Stimulated activated CD4-positive, alpha-beta T cell treated with anti-CD3 and anti-CD28 coated beads, Interleukin-15, amount 100 ng/mL, for 24 hours (primary cell): ENCODE results near the gene NFATC2IP.
A peak's percentile ranks its signal among the peaks of the same experiment; 100 is the strongest.
"Not testable (repeated sequence)": the region's sequence is repeated elsewhere in the genome, so short reads cannot be mapped to it uniquely, and the experiment has no call there.

Experiments
- DNase-seq: peaks from one replicate; pipeline ENCODE4 v3.0.0-alpha.2; 2020

The NFATC2IP gene

DNA sequence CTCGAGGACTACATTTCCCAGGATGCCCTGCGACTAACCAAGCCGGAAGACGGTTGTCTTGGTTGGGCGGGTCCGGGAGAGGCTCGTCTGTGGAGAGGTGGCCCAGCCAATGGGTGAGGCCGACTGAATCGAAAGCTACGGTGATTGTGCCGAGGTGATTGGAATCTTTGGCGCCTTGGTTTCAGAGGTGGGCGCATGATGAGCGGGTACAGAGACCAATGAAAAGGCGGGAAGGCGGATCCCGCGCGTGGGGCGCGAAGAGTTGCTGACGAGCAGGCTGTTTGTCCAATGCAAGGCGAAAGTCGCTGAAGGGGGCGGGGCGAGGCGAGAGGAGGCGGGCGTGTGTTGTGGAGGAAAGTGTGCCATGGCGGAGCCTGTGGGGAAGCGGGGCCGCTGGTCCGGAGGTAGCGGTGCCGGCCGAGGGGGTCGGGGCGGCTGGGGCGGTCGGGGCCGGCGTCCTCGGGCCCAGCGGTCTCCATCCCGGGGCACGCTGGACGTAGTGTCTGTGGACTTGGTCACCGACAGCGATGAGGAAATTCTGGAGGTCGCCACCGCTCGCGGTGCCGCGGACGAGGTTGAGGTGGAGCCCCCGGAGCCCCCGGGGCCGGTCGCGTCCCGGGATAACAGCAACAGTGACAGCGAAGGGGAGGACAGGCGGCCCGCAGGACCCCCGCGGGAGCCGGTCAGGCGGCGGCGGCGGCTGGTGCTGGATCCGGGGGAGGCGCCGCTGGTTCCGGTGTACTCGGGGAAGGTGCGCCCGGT lies at the start of gene NFATC2IP:
Gene NFATC2IP (plus strand): TSS at position 290 of the 762 bp plus-strand sequence. CDS start 75 bp downstream, at position 365.
- peak; percentile 100 for DNase-seq

GRCh38 chr16:28901862-28902261 lies 48.9 kb upstream of the NFATC2IP start:
- no peak for DNase-seq

- no peak for DNase-seq
These were observed 47.8 kb upstream of the NFATC2IP start for GRCh38 chr16:28902909-28903308.

GRCh38 chr16:28903344-28904042 lies 47.2 kb upstream of the NFATC2IP start:
- no peak for DNase-seq

DNA sequence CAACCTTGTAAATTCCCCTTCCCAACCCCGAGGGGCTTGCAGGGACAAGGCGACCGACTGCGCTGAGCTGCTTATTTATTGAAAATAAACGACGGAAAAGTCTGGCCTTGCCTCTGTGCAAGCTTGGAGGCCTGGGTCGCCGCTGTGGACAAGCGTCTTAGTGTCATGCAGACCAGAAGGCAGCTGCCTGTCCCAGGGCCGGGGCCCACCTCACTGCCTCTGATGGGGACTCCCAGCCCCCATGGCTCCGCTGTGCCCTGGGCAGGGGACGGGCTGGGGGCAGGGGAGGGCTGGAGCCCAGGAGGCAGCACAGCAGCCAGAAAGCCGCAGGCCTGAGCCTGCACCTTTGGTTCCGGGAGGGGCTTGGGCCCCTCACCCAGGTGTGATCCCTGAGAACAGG lies 46.4 kb upstream of the NFATC2IP start:
- DNase-seq = no peak

- DNase-seq = no peak
These were observed 45.9 kb upstream of the NFATC2IP start for GRCh38 chr16:28904828-28905227.

DNA sequence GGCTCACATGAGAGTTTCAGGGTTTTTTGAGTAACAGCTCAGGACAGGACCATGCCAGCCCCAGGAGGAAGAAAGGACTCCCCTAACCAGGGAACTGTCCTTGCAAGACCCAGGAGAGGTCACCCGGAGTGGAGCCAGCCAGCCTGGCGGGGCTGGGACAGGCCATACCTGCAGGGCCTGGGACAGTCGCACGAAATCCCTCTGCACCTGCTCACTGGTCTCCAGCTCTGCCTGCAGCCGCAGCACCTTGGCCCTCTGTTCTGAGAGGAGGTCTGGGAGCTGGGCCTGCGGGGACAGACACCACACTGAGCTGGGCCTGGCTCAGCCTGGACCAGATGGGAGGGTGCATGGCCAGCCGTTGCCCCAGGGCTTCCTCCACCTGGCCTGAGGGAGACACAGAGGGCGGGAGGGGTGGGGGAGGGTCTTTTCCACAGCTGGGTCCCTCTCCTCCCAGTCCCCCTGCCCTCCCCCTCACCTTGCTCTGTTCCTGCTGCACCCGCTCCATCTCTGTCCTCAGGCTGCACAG lies 45.4 kb upstream of the NFATC2IP start:
- DNase-seq = no peak

DNA sequence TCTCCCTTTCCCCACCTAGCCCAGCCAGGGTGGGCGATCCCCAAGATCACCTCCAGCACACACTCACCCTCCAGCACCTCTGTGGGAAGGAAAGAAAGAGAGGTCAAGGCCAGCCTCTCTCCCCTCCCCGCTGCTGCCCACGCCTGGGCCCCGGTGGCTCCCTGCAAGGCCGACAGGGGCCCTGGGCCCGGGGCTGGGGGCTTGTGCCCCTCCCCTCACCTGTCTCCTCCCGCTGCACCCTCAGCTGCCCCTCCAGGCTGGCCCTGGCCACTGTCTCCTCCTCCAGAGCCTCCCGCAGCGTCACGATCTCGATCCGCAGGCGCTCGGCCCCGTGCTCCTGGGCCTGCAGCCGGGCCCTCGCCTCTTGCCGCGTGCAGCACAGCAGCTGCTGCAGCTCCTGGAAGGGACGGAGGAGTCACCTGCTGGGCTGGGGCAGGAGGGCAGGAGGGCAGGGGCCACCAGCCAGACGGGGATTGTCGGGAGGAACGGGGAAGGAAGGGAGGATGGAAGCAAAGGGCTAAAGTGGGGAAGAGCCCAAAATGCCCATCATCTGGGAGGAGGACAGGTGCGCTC lies 44.9 kb upstream of the NFATC2IP start:
- DNase-seq = no peak

DNA sequence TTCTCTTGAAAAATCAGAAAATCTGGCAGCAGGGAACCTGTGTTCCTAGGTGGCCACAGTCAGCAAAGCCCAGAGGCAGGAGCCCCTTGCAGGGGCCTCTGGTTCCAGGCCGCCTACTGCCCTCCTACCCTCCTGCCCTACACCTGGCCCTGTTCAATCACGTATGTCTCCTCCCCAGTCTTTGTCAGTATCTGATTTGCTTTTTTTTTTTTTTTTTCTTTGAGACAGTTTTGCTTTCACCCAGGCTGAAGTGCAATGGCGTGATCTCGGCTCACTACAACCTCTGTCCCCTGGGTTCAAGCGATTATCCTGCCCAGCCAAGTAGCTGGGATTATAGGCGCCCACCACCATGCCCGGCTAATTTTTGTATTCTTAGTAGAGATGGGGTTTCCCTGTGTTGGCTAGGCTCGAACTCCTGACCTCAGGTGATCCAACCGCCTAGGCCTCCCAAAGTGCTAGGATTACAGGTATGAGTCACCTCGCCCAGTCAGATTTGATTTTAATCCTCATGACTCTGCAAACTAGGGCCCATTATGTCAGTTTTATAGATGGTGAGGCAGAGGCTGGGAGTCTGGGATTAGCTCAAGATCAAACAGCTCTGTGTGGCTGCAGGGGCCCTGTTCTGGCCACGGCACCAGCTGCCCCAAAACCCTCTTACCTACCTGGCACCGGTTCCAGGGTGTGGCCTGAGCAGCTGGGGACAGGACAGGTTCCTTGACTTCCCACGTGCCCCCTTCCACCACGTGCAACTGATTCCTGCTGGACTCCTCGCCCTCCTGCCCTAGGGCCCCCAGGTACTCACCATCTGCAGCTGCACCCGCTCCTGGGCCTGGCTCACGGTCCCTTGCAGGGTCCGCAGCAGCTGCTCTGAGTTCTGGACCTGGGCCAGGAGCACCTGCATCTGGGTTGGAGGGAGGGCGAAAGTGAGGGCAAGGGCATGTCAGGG lies 40.4 kb upstream of the NFATC2IP start:
- no peak for DNase-seq

DNA sequence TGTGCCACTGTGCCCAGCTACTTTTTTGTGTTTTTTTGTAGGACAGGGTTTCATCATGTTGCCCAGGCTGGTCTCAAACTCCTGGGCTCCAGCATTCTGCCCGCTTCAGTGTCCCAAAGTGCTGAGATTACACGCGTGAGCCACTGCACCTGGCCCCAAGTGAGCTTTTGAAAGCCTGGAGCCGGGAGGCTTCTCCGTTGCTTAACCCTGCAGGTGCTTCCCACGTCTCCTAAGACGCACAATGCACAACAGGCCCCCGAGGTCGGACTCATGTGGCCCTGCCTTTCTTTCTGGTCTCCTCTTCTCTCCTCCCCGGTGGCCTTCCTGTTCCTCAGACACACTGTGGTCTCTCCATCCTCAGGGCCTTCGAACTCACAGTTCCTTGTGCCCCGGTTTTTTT lies 38.2 kb upstream of the NFATC2IP start:
- no peak for DNase-seq

DNA sequence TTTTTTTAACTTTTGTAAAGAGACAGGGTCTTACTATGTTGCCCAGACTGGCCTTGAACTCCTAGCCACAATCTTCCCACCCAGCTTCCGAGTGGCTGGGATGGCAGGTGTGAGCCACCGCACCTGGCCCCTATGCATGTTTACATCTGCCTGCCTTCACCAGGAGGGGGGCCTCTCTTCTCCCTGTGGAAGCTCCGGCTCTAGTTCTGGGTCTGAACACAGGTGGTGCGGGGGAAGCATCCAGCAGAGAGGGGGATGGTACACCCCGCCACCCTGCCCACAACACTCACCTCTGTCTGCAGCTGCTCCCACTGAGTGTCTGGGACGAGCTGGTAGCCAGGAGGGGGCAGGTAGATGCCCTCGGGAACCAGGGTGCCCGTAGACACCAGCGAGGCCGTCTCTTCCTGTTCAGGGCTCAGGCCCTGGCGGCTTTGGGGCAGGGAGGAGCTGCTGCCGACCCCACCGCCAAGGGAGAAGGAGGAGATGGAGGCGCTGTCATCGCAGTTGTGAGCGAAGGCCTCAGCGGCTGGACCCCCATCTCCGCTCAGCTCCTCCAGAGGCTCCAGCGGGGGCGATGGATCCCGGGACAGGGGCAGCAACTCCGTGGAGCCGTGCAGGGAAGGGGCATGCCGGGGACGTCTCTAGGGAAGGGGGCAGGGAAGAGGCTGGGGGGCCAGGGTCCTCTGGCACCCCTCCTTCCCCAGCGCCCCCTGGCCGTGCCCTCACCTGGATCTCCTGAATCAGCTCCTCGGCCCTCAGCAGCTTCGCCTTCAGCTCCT lies 36.6 kb upstream of the NFATC2IP start:
- no peak for DNase-seq

DNA sequence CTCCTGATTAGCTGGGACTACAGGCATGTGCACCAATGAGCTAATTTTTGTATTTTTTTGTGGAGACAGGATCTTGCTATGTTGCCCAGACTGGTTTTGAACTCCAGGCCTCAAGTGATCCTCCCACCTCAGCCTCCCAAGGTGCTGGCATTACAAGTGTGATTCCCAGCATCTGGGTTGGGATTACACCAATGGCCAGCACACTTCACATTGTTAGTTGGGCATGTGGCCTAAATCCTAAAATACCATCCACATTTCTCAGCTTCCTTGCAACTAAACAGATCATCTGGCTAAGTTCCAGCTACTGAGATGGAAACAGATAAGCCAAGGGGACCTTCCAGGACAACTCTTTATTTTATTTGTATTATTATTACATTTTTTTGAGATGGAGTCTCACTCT lies 35.6 kb upstream of the NFATC2IP start:
- DNase-seq = no peak

- DNase-seq = no peak
These were observed 33.6 kb upstream of the NFATC2IP start for GRCh38 chr16:28917095-28917494.

DNA sequence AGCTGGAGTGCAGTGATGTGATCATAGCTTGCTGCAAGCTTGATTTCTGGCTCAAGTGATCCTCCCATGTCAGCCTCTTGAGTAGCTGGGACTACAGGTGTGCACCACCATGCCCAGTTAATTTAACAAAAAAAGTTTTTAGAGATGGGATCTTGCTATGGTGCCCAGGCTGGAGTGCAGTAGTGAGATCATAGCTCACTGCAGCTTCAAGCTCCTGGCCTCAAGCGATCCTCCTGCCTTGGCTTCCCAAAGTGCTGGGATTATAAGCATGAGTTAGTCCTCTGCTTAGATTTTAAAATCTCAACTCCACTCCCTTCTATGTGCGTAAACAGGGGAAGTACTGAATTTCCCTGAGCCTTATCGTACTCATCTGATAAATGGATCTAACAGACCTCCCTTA lies 32.0 kb upstream of the NFATC2IP start:
- DNase-seq = no peak

DNA sequence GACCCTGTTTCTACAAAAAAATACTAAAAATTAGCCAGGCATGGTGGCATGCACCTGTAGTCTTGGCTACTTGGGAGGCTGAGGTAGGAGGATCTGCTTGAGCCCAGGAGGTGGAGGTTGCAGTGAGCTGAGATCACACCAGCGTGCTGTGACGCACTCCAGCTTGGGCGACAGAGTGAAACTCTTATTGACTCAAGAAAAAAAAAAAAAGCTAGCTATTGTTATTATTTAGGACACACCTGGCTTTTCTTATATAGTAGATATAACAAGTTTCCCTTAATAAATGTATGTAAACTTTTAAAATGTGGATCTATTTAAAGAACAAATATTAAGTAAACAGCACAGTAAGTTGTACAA lies 27.5 kb upstream of the NFATC2IP start:
- no peak for DNase-seq

- DNase-seq = no peak
These were observed 26.9 kb upstream of the NFATC2IP start for GRCh38 chr16:28923652-28924398.

DNA sequence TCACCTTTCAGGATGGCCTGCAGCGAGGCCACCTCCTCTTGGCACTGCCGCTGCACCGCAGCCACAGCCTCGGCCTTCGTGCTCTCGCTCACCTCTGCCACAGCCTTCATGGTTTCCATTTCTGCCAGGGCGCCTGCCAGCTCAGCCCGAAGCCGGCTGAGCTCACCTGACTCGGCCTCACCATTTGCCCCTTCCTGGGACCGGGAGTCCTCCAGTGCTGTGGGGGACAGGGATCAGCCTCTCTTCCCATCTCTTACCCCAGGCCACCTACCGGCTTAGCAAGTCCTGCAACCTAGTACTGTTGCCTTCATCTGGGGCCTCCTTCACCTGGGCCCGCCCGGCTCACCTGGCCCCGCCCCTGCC lies 26.4 kb upstream of the NFATC2IP start:
- DNase-seq = no peak

DNA sequence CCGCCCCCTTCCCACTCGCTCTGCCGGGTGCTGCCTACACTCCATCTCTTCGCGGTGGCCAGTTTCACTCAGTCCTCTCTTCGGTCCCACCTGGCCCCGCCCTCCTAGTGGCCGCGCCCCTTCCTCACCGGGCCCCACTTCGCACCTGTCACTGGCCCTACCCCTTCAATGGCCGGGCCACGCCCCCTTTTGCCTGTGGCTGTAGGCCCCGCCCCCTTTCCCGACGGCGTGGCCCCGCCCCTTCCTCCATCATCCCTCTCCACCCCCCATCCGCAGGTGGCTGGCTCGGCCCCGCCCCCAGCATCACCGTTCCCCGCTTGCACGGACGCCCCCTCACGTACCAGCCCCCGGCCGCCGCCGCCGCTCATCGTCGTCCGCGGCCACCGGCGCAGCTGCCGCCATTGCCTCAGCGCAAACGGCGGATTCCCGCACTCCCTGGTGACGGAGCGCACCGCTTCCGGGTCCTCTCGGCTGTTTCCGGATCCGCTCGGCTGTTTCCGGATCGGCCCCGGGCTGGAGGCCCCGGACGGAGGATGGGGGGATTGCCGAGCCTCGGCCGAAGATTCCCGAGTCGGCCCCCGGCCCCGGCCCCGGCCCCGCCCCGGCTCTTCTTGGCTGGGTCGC lies 25.9 kb upstream of the NFATC2IP start, which contains the start of gene RABEP2:
Gene RABEP2 (minus strand): TSS at position 477 of the 624 bp plus-strand sequence. CDS start 75 bp downstream, at position 402.
- DNase-seq = peak; percentile 98

DNA sequence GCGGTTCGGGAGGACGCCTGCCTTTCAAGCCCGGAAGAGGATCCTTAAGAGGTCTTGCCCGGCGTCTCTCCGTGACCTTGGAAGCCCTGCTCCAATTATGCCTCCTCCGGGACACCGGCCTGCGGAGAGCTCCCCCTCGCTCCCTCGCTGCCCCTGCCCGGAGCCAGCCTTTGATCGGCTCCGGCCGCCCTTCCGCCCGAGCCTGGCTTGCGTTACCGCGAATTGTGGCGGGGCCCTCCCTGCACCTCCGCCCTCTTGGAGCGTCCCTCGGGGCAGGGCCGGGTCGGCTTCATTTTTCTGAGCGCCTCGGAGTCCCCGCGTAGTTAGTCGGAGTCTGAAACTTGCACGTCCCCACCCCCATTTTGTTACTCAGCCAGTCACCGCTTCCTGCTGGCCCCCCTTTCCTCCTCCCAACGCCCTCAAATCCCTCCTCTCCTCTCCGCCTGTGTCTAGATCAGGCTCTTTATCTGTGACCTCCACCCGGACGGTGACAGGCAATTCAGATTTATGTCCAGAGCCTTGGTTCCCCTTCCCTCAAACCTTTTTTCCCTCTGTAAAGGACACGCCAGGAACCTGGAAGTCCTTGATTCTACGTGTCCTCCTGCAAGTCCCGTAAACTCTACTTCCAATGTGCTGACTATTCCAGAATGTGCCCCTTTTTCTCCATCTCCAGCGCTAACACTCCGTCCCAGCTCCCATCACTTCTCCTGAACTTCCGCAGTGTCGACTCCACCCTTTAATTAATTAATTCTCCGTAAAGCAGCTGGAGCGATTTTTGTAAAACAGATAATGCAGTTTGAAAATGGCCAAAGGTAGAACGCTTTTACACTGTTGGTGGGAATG lies 25.1 kb upstream of the NFATC2IP start:
- peak; percentile 88 for DNase-seq

GRCh38 chr16:28926284-28926683 lies 24.5 kb upstream of the NFATC2IP start:
- DNase-seq = not testable (repeated sequence)
